ENCODE results near the gene NGDN. TPM values are rescaled to one million over a fixed set of nuclear protein-coding genes. Genes with fewer than 3 reads are reported as not detected.
A peak's percentile ranks its signal among the peaks of the same experiment; 100 is the strongest.
"Not testable (repeated sequence)": the region's sequence is repeated elsewhere in the genome, so short reads cannot be mapped to it uniquely, and the experiment has no call there.

Gene NGDN, protein sequence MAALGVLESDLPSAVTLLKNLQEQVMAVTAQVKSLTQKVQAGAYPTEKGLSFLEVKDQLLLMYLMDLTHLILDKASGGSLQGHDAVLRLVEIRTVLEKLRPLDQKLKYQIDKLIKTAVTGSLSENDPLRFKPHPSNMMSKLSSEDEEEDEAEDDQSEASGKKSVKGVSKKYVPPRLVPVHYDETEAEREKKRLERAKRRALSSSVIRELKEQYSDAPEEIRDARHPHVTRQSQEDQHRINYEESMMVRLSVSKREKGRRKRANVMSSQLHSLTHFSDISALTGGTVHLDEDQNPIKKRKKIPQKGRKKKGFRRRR
- total RNA-seq, result 10 to 100 TPM; 65.6 to 65.7 TPM

DNA sequence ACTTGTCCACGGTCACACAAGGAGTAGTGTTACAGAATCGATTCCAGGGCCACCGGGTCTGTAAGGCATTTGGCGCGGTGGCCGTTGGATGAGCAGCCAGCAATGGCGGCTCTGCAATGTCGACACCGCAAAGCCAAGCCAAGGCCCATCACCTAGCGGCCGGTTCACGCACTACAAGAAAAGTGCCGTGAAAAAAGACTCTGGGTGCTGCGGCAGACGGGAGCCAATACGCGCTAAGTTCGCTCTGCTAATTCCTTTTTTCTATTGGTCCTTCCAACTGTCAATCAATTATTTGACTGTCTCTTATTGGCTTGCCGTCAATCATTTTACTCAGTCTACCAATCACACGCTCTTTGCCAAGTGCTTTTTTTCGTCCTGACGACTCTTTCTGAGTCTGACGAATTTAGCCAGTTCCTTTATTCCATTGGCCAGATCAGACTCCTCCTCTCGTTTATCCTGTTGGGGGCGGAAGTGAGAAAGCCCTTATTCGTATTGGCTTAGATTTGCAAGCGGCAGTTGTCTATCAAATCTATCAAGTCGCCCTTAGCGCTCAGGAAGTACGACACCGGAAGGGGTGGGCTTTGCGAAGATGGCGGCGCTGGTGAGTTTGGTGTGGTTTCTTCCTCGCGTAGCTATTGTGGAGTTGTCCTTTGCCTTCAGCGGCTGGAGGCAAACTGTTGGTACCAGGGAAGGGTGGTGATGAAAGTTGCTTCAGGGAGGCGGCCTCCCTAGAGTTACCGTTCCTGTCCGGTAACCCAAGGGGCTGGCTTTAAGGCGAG lies at the start of gene NGDN:
Gene NGDN (plus strand): TSS at position 577 of the 779 bp plus-strand sequence. CDS start 13 bp downstream, at position 590.
- ATAC-seq, result peak; percentile 98 to 99
- peaks cover 0 to 2% of the 10 kb centered on the region in 2 donors for H3K27me3 Mint-ChIP-seq
- peaks cover 10% of the 10 kb centered on the region for H3K36me3 Mint-ChIP-seq
- no peak within 1 kb of the TSS for H3K4me3 Mint-ChIP-seq
- peak; percentile 95 for DNase-seq (ENCODE audit: low spot score)
- no peaks in the 10 kb centered on the region for H3K9me3 Mint-ChIP-seq
- H3K27ac Mint-ChIP-seq, result no peak within 1 kb of the TSS
- H3K4me1 Mint-ChIP-seq (ENCODE audit: low read depth in 2 of 2), result peaks cover 6 to 8% of the 10 kb centered on the region in 2 donors

DNA sequence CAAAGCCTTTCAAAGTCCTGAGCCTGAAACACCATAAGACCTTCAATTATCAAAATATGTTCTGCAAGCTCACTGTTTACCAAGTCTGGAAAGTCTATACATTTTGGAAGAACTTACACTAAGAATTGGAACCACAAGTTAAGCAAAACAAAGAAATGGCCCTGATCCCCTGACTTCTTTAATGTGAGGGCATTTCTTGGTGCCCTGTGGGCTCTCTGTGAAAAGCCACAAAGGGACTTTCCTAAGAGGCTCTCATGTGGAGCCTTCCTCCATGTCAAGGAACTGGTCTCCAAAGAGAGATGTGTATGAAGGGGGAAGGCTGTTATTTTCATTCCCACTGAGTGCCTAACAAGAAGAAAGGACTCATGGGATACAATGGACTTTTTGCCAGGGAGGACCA lies 47.9 kb upstream of the NGDN start:
- ATAC-seq (peak; percentile 61 to 72), DNase-seq (ENCODE audit: low spot score) (no peak)
- no peaks in the 10 kb centered on the region for H3K36me3 Mint-ChIP-seq
- peak overlapping the region; percentile 42 for H3K4me3 Mint-ChIP-seq
- H3K27me3 Mint-ChIP-seq, result peaks cover 0 to 2% of the 10 kb centered on the region in 2 donors
- H3K4me1 Mint-ChIP-seq (ENCODE audit: low read depth in 2 of 2), result peaks cover 4 to 13% of the 10 kb centered on the region in 2 donors
- peak overlapping the region; percentile 54 to 68 for H3K27ac Mint-ChIP-seq
- no peaks in the 10 kb centered on the region for H3K9me3 Mint-ChIP-seq

DNA sequence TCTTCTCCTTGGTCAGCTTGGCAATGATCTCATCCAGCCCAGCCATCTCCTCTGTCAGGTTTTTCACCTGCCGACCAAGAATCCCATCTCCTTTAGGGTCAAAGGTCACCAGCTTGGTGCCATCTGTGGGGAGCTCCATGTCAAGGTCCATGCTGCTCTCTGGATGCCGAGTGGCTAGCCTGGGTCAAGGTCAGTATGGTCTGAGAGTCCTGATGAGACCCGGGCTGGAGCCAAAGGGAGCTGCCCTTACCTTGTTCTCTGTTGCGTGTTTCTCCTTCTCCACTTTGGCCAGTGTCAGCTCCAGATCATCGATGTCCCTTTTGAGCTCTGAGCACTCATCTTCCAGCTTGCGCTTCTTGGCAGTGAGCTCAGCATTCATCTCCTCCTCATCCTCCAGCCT lies 45.8 kb upstream of the NGDN start:
- Mint-ChIP-seq H3K4me1 (ENCODE audit: low read depth in 2 of 2) (peaks cover 4 to 13% of the 10 kb centered on the region in 2 donors), H3K36me3 (no peaks in the 10 kb centered on the region), H3K9me3 (no peaks in the 10 kb centered on the region), H3K27me3 (peaks cover 0 to 2% of the 10 kb centered on the region in 2 donors), H3K27ac (no peak overlapping the region), H3K4me3 (no peak overlapping the region)
- no peak for ATAC-seq
- no peak for DNase-seq (ENCODE audit: low spot score)

DNA sequence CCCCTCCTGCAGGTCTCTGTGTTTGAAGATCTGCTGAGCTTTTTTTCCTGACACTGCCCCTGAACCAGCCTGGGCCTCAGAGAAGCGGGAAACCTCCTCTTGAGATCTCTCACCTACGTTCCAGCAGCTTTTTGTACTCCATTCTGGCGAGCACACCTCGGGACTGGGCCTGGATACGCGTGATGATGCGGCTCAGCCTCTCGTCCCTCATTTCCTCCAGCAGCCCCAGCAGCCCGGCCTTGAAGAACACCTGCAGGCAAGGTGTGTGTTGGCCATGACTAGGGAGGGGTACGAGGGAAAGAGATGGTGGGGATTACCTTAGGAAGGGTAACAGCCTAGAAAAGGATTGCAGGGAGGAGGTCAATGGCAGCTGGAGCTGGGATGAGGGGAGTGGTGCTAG lies 44.3 kb upstream of the NGDN start:
- Mint-ChIP-seq H3K4me3 (no peak overlapping the region), H3K27me3 (peaks cover 2 to 6% of the 10 kb centered on the region in 2 donors), H3K27ac (no peak overlapping the region), H3K4me1 (ENCODE audit: low read depth in 2 of 2) (peaks cover 4 to 13% of the 10 kb centered on the region in 2 donors), H3K36me3 (no peaks in the 10 kb centered on the region), H3K9me3 (no peaks in the 10 kb centered on the region)
- ATAC-seq, result no peak
- no peak for DNase-seq (ENCODE audit: low spot score)

DNA sequence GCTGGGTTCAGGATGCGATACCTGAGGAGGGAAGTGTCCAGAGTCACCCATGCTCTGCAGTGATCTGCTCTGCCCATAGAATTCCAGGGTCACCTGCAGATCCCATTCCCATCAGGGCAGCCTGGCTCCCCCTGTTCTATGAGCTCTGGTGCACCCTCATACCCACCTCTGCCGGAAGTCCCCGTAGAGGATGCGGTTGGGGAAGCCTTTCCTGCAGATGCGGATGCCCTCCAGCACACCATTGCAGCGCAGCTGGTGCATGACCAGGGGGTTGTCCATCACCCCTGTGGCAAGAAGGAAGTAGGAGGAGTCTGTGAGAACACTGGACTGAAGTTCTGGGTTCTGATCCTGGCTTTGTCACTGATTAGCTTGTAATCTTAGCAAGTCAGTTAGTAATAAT lies 43.7 kb upstream of the NGDN start:
- H3K27ac Mint-ChIP-seq; DNase-seq (ENCODE audit: low spot score); H3K4me3 Mint-ChIP-seq; H3K9me3 Mint-ChIP-seq; ATAC-seq; H3K36me3 Mint-ChIP-seq: not testable (repeated sequence)
- Mint-ChIP-seq H3K4me1 (ENCODE audit: low read depth in 2 of 2) (peaks cover 4 to 11% of the 10 kb centered on the region in 2 donors), H3K27me3 (peaks cover 3 to 12% of the 10 kb centered on the region in 2 donors)

DNA sequence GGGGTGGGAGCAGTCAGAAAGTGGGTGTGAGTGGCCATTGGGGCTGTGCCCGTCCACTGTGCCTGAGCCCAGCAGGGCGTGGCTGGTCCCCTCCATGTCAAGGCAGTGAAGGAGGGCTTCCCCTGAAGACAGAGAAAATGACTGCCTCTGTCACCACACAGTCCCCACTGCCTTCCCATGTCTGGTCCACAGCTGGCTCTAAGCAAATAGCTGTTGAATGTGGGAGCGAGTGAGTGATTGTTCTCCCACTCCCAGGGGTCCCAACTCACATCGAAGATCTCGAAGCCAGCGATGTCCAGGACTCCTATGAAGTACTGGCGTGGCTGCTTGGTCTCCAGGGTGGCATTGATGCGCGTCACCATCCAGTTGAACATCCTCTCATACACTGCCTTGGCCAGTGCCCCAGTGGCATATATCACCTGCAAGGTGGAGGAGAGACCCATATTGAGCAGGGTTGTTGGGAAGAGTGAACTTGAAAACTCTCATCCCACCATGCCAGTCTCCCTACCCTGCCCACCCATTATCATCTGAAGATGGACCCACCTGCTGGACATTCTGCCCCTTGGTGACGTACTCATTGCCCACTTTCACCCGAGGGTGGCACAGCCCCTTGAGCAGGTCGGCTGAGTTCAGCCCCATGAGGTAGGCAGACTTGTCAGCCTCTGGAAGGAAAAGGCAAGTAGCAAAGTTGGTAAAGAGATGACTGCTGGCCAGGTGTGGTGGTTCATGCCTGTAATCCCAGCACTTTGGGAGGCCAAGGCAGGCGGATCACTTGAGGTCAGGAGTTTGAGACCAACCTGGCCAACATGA lies 40.6 kb upstream of the NGDN start:
- Mint-ChIP-seq H3K4me1 (ENCODE audit: low read depth in 2 of 2) (no peaks in the 10 kb centered on the region), H3K36me3 (no peaks in the 10 kb centered on the region), H3K27me3 (peaks cover 14 to 26% of the 10 kb centered on the region in 2 donors), H3K27ac (no peak overlapping the region), H3K4me3 (no peak overlapping the region), H3K9me3 (no peaks in the 10 kb centered on the region)
- ATAC-seq, result no peak
- peak; percentile 16 for DNase-seq (ENCODE audit: low spot score)

DNA sequence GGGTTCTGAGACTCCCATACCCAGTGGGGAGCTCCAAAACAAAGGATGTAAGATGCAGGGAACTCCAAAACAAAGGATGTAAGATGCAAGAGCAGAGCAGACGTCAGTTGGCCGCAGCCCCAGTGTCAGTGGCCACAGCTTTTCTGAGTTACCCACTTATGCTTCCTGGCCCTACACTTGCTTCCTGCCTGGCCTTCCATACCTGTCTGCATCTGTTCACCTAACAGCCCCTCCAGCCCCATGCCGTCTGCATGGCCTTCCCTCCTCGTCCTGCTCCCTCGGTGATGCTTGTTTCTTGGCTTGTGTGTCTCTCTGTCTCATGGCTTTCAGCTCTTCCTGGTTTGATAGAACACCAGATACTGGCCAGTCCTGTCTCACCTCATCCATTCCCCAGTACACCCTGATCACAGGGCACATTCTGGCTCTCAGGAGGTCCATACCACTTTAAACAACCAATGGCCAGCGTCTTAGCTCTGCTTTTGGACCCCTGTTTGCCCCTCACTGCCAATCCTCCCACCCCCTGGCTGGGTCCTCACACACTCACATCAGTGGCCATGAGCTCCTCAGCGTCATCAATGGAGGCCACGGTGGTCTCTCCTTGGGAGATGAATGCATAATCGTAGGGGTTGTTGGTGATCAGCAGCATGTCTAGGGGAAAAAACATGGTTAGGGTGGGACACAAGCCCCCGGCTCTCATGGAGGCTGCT lies 39.3 kb upstream of the NGDN start:
- H3K27me3 Mint-ChIP-seq, result peaks cover 15 to 31% of the 10 kb centered on the region in 2 donors
- H3K27ac Mint-ChIP-seq, result no peak overlapping the region
- no peaks in the 10 kb centered on the region for H3K4me1 Mint-ChIP-seq (ENCODE audit: low read depth in 2 of 2)
- peak; percentile 13 for DNase-seq (ENCODE audit: low spot score)
- ATAC-seq, result no peak
- no peaks in the 10 kb centered on the region for H3K9me3 Mint-ChIP-seq
- H3K4me3 Mint-ChIP-seq, result no peak overlapping the region
- H3K36me3 Mint-ChIP-seq, result no peaks in the 10 kb centered on the region

DNA sequence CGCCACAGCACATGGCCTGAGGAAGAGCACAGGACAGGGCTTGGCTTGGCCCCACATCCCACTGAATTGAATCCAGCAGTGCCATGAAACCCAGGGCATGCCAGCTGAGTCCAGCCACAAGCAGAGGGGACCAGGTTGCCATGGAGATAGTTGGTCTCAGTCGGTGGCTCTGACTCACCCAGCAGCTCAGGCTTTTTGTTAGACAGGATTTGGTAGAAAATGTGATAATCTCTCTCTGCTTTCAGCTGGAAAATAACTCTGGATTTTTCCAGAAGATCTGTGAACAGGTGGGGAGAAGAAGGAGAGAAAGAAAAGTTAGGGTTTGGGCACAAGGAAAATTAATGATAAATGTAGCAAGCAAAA lies 38.8 kb upstream of the NGDN start:
- Mint-ChIP-seq H3K9me3 (no peaks in the 10 kb centered on the region), H3K27ac (no peak overlapping the region), H3K4me1 (ENCODE audit: low read depth in 2 of 2) (no peaks in the 10 kb centered on the region), H3K4me3 (no peak overlapping the region), H3K36me3 (no peaks in the 10 kb centered on the region), H3K27me3 (peaks cover 15 to 31% of the 10 kb centered on the region in 2 donors)
- ATAC-seq (no peak), DNase-seq (ENCODE audit: low spot score) (peak; percentile 12)

DNA sequence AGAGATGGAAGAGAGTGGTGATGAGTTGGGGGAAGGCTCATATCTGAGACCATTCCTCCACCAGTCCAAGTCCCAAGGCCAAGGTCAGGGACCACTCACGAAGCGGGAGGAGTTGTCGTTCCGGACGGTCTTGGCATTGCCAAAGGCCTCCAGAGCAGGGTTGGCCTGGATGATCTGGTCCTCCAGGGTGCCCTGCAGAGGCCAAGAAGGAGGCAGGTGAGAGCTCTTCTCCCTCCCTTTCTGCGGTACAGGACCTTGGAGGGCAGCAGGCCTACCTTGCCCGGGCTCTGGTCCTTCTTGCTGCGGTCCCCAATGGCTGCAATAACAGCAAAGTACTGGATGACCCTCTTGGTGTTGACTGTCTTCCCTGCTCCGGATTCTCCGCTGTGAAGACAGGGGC lies 38.0 kb upstream of the NGDN start:
- Mint-ChIP-seq H3K36me3 (no peaks in the 10 kb centered on the region), H3K27ac (no peak overlapping the region), H3K4me3 (no peak overlapping the region), H3K27me3 (peaks cover 15 to 31% of the 10 kb centered on the region in 2 donors), H3K4me1 (ENCODE audit: low read depth in 2 of 2) (no peaks in the 10 kb centered on the region), H3K9me3 (no peaks in the 10 kb centered on the region)
- ATAC-seq, result no peak
- DNase-seq (ENCODE audit: low spot score), result peak; percentile 10

DNA sequence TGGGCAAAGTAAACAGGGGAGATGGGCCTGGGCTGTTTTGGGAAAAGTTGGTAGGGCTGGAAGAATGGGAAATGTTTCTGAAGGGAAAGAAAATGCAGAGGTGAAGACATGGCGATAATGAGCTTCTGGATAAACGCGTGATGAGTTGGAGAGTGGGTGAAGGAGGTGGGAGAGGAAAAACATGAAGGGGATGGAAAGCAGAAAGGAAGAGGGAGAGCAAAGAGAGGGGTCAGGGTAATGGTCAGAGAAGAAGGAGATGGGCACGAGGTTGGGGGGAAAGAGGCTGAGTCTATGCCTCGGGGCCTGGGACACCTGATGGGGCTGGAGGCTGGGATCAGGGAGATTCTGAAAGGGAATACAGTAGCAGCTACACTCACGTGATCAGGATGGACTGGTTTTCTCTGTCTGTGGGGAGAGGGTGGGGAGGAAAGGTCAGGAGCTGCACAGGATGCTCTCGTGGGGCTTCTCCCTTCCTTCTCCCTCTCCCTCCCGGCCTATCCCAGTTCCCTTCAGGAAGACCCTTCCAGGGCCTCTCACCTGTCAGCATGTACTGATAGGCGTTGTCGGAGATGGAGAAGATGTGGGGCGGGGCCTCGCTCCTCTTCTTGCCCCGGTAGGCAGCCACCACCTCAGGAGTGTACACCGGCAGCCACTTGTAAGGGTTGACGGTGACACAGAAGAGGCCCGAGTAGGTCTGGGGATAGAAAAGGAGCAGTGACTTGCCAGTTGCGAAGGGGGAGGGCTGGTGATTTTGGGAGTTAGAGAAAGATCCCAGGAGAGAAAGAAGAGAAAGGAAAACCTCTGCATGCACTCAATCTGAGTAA lies 37.2 kb upstream of the NGDN start:
- Mint-ChIP-seq H3K4me3 (no peak overlapping the region), H3K9me3 (no peaks in the 10 kb centered on the region), H3K36me3 (no peaks in the 10 kb centered on the region), H3K4me1 (ENCODE audit: low read depth in 2 of 2) (no peaks in the 10 kb centered on the region), H3K27ac (no peak overlapping the region), H3K27me3 (peaks cover 15 to 31% of the 10 kb centered on the region in 2 donors)
- ATAC-seq (no peak), DNase-seq (ENCODE audit: low spot score) (peak; percentile 32)

DNA sequence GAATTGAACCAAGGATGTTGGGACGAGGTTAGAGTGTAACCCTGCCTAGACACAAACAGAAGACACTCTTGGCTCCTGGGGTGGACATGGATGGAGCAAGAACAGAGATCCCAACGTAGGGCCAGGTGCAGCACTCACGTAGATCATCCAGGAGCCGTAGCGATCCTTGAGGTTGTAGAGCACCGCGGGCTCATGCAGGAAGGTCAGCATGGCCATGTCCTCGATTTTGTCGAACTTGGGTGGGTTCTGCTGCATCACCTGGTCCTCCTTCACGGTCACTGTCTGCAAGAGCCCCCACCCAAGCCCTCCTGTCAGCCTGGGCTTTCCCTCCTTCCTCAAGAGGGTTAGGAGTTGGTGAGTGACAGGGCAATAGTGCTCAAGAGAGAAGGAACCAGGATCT lies 36.6 kb upstream of the NGDN start:
- DNase-seq (ENCODE audit: low spot score), result no peak
- no peaks in the 10 kb centered on the region for H3K4me1 Mint-ChIP-seq (ENCODE audit: low read depth in 2 of 2)
- no peaks in the 10 kb centered on the region for H3K9me3 Mint-ChIP-seq
- no peaks in the 10 kb centered on the region for H3K36me3 Mint-ChIP-seq
- no peak for ATAC-seq
- H3K27ac Mint-ChIP-seq, result no peak overlapping the region
- no peak overlapping the region for H3K4me3 Mint-ChIP-seq
- peaks cover 18 to 31% of the 10 kb centered on the region in 2 donors for H3K27me3 Mint-ChIP-seq

DNA sequence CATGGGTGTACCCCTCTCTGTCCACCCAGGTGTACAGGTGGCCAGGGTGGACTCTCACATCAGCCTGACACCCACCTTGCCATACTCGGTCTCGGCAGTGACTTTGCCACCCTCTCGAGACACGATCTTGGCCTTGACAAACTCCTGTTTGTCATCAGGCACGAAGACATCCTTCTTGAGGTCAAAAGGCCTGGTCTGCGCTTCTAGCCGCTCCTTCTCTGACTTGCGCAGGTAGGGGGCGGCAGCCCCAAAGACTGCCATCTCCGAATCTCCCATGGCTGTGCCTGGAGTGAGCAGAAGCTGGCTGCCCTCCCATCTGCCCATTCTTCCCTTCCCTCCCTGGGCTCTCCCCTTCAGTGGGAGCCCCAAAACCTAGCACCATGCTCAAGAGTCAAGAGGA lies 36.0 kb upstream of the NGDN start:
- ATAC-seq (no peak), DNase-seq (ENCODE audit: low spot score) (no peak)
- peaks cover 18 to 31% of the 10 kb centered on the region in 2 donors for H3K27me3 Mint-ChIP-seq
- no peaks in the 10 kb centered on the region for H3K4me1 Mint-ChIP-seq (ENCODE audit: low read depth in 2 of 2)
- H3K9me3 Mint-ChIP-seq, result no peaks in the 10 kb centered on the region
- H3K36me3 Mint-ChIP-seq, result no peaks in the 10 kb centered on the region
- no peak overlapping the region for H3K4me3 Mint-ChIP-seq
- H3K27ac Mint-ChIP-seq, result no peak overlapping the region
